ENCODE measurements around the gene ZDHHC15. TPM values are rescaled to one million over a fixed set of nuclear protein-coding genes. Genes with fewer than 3 reads are reported as not detected.
"Not testable (repeated sequence)": the region's sequence is repeated elsewhere in the genome, so short reads cannot be mapped to it uniquely, and the experiment has no call there.

Gene ZDHHC15
- total and polyA plus RNA-seq, 10 of the 15 experiments (the other 5 are each of a cell fraction or from before 2014, with no cell fraction given), result 0.02 to 0.17 (median 0.10) TPM; not detected in 1

GRCh38 chrX:75483933-75484332, 38.9 kb downstream of the ZDHHC15 start:
- no peak overlapping the region for H3K27ac ChIP-seq (ENCODE audit: control insufficient read depth, insufficient read depth)
- ChIA-PET RAD21 (ENCODE audit: unreplicated experiment) (no interaction called here), POLR2A (no interaction called here), SMC1A (ENCODE audit: uncharacterized antibody, unreplicated experiment) (no interaction called here), CTCF (no interaction called here)
- H2AFZ ChIP-seq (ENCODE audit: control insufficient read depth, low read depth, low read length), result no peak overlapping the region
- no peak overlapping the region for H3K9ac ChIP-seq (ENCODE audit: control insufficient read depth, insufficient read depth, low read length)
- H3K36me3 ChIP-seq (ENCODE audit: control insufficient read depth in 2 of 2, insufficient read depth in 2 of 2, low read length in 1 of 2), result no peaks in the 10 kb centered on the region
- H3K4me3 ChIP-seq, result no peak overlapping the region
- TF ChIP-seq E2F4 (IDR thresholded peaks at IDR 0.05; ENCODE audit: low read depth, low read length) (no peak), ATF3 (IDR thresholded peaks at IDR 0.05; ENCODE audit: borderline replicate concordance, extremely low read depth, low read depth, low read length) (no peak), YY1 (IDR thresholded peaks at IDR 0.05; ENCODE audit: low read depth, low read length) (no peak), MEF2B (IDR thresholded peaks at IDR 0.05; ENCODE audit: partially characterized antibody, poor library complexity, severe bottlenecking) (no peak), CBX5 (IDR thresholded peaks at IDR 0.05; ENCODE audit: low read depth) (no peak), ASH2L (IDR thresholded peaks at IDR 0.05; ENCODE audit: borderline replicate concordance, low read depth) (no peak), IKZF1 (conservative IDR thresholded peaks at IDR 0.05) (no peak), CHD4 (IDR thresholded peaks at IDR 0.05) (no peak), ATF2 (IDR thresholded peaks at IDR 0.05; ENCODE audit: low read length) (no peak), HDGF (IDR thresholded peaks at IDR 0.05) (no peak), NFIC (IDR thresholded peaks at IDR 0.05; ENCODE audit: low read depth, low read length) (no peak), SMC3 (IDR thresholded peaks at IDR 0.05; ENCODE audit: borderline replicate concordance, low read length) (no peak), CEBPZ (IDR thresholded peaks at IDR 0.05; ENCODE audit: low read depth, low read length) (no peak)
- no peak for ATAC-seq
- H3K4me1 ChIP-seq (ENCODE audit: control insufficient read depth, insufficient read depth, low read length), result no peaks in the 10 kb centered on the region
- in situ Hi-C loops (cut with MboI) (no loop called here), intact Hi-C loops (cut with micrococcal nuclease; ENCODE audit: unreplicated experiment) (no loop called here)
- no peaks in the 10 kb centered on the region for H3K27me3 ChIP-seq (replicated peaks in 1 of 2; ENCODE audit: control insufficient read depth in 2 of 2, insufficient read depth in 2 of 2, low read length in 1 of 2)
- FAIRE-seq, result no peak
- no peaks in the 10 kb centered on the region for H4K20me1 ChIP-seq (ENCODE audit: control insufficient read depth, insufficient read depth)
- H3K9me3 ChIP-seq (replicated peaks; ENCODE audit: control insufficient read depth, insufficient read depth, low read length), result no peaks in the 10 kb centered on the region; the same call in 2 of the 3 replicates
- DNase-seq (ENCODE audit: low read depth, low spot score), result no peak
- no peaks in the 10 kb centered on the region for H3K79me2 ChIP-seq (ENCODE audit: control insufficient read depth, insufficient read depth, low read length)
- BruUV-seq (replicated peaks), result no TSS peak
- WGBS (ENCODE audit: insufficient coverage, insufficient replicate concordance, low lambda C conversion rate, missing lambda C conversion rate), result 7% methylated on average over 1 of the region's 1 CpG
- H3K4me2 ChIP-seq (ENCODE audit: control insufficient read depth, insufficient read depth), result no peak overlapping the region

GRCh38 chrX:75461780-75462179, 61.1 kb downstream of the ZDHHC15 start:
- DNase-seq (ENCODE audit: low read depth, low spot score); CTCF ChIA-PET; H4K20me1 ChIP-seq (ENCODE audit: control insufficient read depth, insufficient read depth); intact Hi-C loops (cut with micrococcal nuclease; ENCODE audit: unreplicated experiment); H3K4me1 ChIP-seq (ENCODE audit: control insufficient read depth, insufficient read depth, low read length); H3K27ac ChIP-seq (ENCODE audit: control insufficient read depth, insufficient read depth); H3K79me2 ChIP-seq (ENCODE audit: control insufficient read depth, insufficient read depth, low read length); RAD21 ChIA-PET (ENCODE audit: unreplicated experiment); H3K4me3 ChIP-seq; H3K4me2 ChIP-seq (ENCODE audit: control insufficient read depth, insufficient read depth); H3K27me3 ChIP-seq (replicated peaks in 1 of 2; ENCODE audit: control insufficient read depth in 2 of 2, insufficient read depth in 2 of 2, low read length in 1 of 2); BruUV-seq (replicated peaks); POLR2A ChIA-PET; ATAC-seq; FAIRE-seq; in situ Hi-C loops (cut with MboI); H2AFZ ChIP-seq (ENCODE audit: control insufficient read depth, low read depth, low read length); H3K9me3 ChIP-seq (replicated peaks; ENCODE audit: control insufficient read depth, insufficient read depth, low read length); SMC1A ChIA-PET (ENCODE audit: uncharacterized antibody, unreplicated experiment); H3K36me3 ChIP-seq (ENCODE audit: control insufficient read depth in 2 of 2, insufficient read depth in 2 of 2, low read length in 1 of 2); H3K9ac ChIP-seq (ENCODE audit: control insufficient read depth, insufficient read depth, low read length): not testable (repeated sequence)
